ENCODE results near the gene PSMD10.

Gene PSMD10

GRCh38 chrX:108138814-108139702, 47.7 kb upstream of the PSMD10 start:
- no peak overlapping the region for H3K27ac ChIP-seq (ENCODE audit: extremely low read depth, low read depth, low read length)
- peaks cover 0 to 49% of the 10 kb centered on the region in 2 experiments; a peak in 1 of 3 replicates for H3K36me3 ChIP-seq (ENCODE audit: control insufficient read depth in 2 of 2, insufficient read depth in 1 of 2, low read length in 2 of 2)
- no peaks in the 10 kb centered on the region for H3K9me3 ChIP-seq (ENCODE audit: control insufficient read depth, insufficient read depth, low read depth, low read length)
- no peak overlapping the region for H3K4me3 ChIP-seq (ENCODE audit: low read depth, low read length)
- TF ChIP-seq ZNF394 (tag by site-specific recombination; IDR thresholded peaks at IDR 0.05; ENCODE audit: borderline replicate concordance) = no peak
- TF ChIP-seq KLF9 (tag by site-specific recombination; IDR thresholded peaks at IDR 0.05; ENCODE audit: low read depth) = 0 out of 2 replicates have a peak, but pooled peaks have one; percentile 23
- TF ChIP-seq ZNF558 (tag by site-specific recombination; IDR thresholded peaks at IDR 0.05) = no peak
- peak; percentile 71; the same call in 1 of the 2 replicates for TF ChIP-seq SCRT1 (tag by site-specific recombination; IDR thresholded peaks at IDR 0.05; ENCODE audit: borderline replicate concordance)
- no peak for TF ChIP-seq ZNF664 (tag by site-specific recombination; IDR thresholded peaks at IDR 0.05)
- 0 out of 2 replicates have a peak, but pooled peaks have one; percentile 13 for TF ChIP-seq CTCF (tag by site-specific recombination; IDR thresholded peaks at IDR 0.05)
- no peak for TF ChIP-seq ZNF792 (tag by site-specific recombination; IDR thresholded peaks at IDR 0.05)
- TF ChIP-seq ZNF654 (tag by site-specific recombination; IDR thresholded peaks at IDR 0.05; ENCODE audit: low read depth) = peak; percentile 24; the same call in 1 of the 2 replicates
- no peak for TF ChIP-seq KLF1 (tag by site-specific recombination; IDR thresholded peaks at IDR 0.05)
- no peak for TF ChIP-seq MZF1 (tag by site-specific recombination; IDR thresholded peaks at IDR 0.05; ENCODE audit: borderline replicate concordance)
- peak; percentile 67; the same call in 1 of the 2 replicates for TF ChIP-seq SCRT2 (tag by site-specific recombination; IDR thresholded peaks at IDR 0.05)
- TF ChIP-seq GLIS1 (tag by site-specific recombination; IDR thresholded peaks at IDR 0.05) = no peak
- H3K4me1 ChIP-seq (ENCODE audit: control insufficient read depth, insufficient read depth, low read length) = no peaks in the 10 kb centered on the region
- POLR2A ChIA-PET = no interaction called here
- CTCF ChIA-PET = interaction anchor here (0.7 to 1.8 kb wide), 8 partner anchors 9 to 165 kb away, joined by 3 to 8 read pairs (median 4); no protein-coding TSS in a partner anchor

- Histone ChIP-seq H3K27ac (ENCODE audit: extremely low read depth, low read depth, low read length) (no peak overlapping the region), H3K9me3 (ENCODE audit: control insufficient read depth, insufficient read depth, low read depth, low read length) (no peaks in the 10 kb centered on the region), H3K36me3 (ENCODE audit: control insufficient read depth in 2 of 2, insufficient read depth in 1 of 2, low read length in 2 of 2) (peaks cover 0 to 41% of the 10 kb centered on the region in 2 experiments; a peak in 2 of 3 replicates), H3K4me1 (ENCODE audit: control insufficient read depth, insufficient read depth, low read length) (no peaks in the 10 kb centered on the region), H3K4me3 (ENCODE audit: low read depth, low read length) (no peak overlapping the region)
- ChIA-PET POLR2A (no interaction called here), CTCF (no interaction called here)
- TF ChIP-seq ZNF658 (tag by site-specific recombination; IDR thresholded peaks at IDR 0.05) = no peak
- TF ChIP-seq ZNF311 (tag by site-specific recombination; IDR thresholded peaks at IDR 0.05; ENCODE audit: borderline replicate concordance) = no peak
- no peak for TF ChIP-seq KLF8 (tag by site-specific recombination; IDR thresholded peaks at IDR 0.05)
- no peak for TF ChIP-seq ZNF792 (tag by site-specific recombination; IDR thresholded peaks at IDR 0.05)
- TF ChIP-seq ATF2 (tag by site-specific recombination; IDR thresholded peaks at IDR 0.05; ENCODE audit: low read depth) = no peak
- TF ChIP-seq MYNN (tag by site-specific recombination; IDR thresholded peaks at IDR 0.05; ENCODE audit: borderline replicate concordance) = no peak
- TF ChIP-seq SALL2 (tag by site-specific recombination; IDR thresholded peaks at IDR 0.05; ENCODE audit: borderline replicate concordance) = no peak
- TF ChIP-seq ELK4 (IDR thresholded peaks at IDR 0.05; ENCODE audit: borderline replicate concordance, low read depth, low read length) = no peak
- no peak for TF ChIP-seq ZFP3 (tag by site-specific recombination; IDR thresholded peaks at IDR 0.05; ENCODE audit: low read depth)
- no peak for TF ChIP-seq REST (tag by site-specific recombination; IDR thresholded peaks at IDR 0.05)
- no peak for TF ChIP-seq SETDB1 (IDR thresholded peaks at IDR 0.05; ENCODE audit: insufficient read length, low read length)
- no peak for TF ChIP-seq ZNF221 (tag by site-specific recombination; IDR thresholded peaks at IDR 0.05; ENCODE audit: borderline replicate concordance)
- TF ChIP-seq ZNF548 (tag by site-specific recombination; IDR thresholded peaks at IDR 0.05) = no peak
These were observed 43.4 kb upstream of the PSMD10 start for GRCh38 chrX:108134724-108135123.

Measured in HEK293 (cell line).